Activated naive CD4-positive, alpha-beta T cell treated with anti-CD3 and anti-CD28 coated beads, Interleukin-2, amount 50 U/mL, for 72 hours (primary cell): ENCODE data around the gene WDFY1. TPM values are rescaled to one million over a fixed set of nuclear protein-coding genes. Genes with fewer than 3 reads are reported as not detected.
"Not testable (repeated sequence)": the region's sequence is repeated elsewhere in the genome, so short reads cannot be mapped to it uniquely, and the experiment has no call there.

ENCODE experiments used
- ATAC-seq, 2 donors: fragments of 150-1000 bp; cut with Tn5 transposase; 2 replicates each; pipeline ENCODE4 v1.10.0; 2021; ENCODE audit warnings: mild to moderate bottlenecking in 2 of 2, moderate library complexity in 2 of 2
- DNase-seq, 2 donors: peaks; one replicate each; pipeline ENCODE4 v3.0.0; 2021 to 2022; ENCODE audit warnings: low spot score in 2 of 2
- H3K27ac Mint-ChIP-seq, 2 donors: one replicate each; pipeline ENCODE4 v1.8.0; 2022; ENCODE audit warnings: mild to moderate bottlenecking in 2 of 2, mixed read lengths in 2 of 2
- H3K36me3 Mint-ChIP-seq, 2 donors: one replicate each; pipeline ENCODE4 v1.8.0; 2022; ENCODE audit warnings: mixed read lengths in 2 of 2
- H3K9me3 Mint-ChIP-seq, 2 donors: one replicate each; pipeline ENCODE4 v1.8.0; 2022; ENCODE audit warnings: mixed read lengths in 2 of 2
- total RNA-seq, 2 donors: library from RNA; stranded (reverse); gene quantifications; one replicate each; pipeline ENCODE4 v1.2.3, GENCODE V29; 2022

WDFY1 gene
- total RNA-seq, 2 donors from 2014 or later, result 22.5 to 49.2 TPM

GRCh38 chr2:223943135-223943534 lies 2.0 kb downstream of the WDFY1 start:
- DNase-seq, result no peak
- peaks cover 5 to 13% of the 10 kb centered on the region in 2 donors for H3K9me3 Mint-ChIP-seq
- peak overlapping the region in 1 of 2 donors; percentile 33 for H3K27ac Mint-ChIP-seq
- no peak for ATAC-seq
- H3K36me3 Mint-ChIP-seq, result peaks cover 24 to 43% of the 10 kb centered on the region in 2 donors

- DNase-seq (peak; percentile 75 to 83), ATAC-seq (peak; percentile 85 to 92)
- peaks cover 5 to 13% of the 10 kb centered on the region in 2 donors for H3K9me3 Mint-ChIP-seq
- peak overlapping the region; percentile 92 to 98 for H3K27ac Mint-ChIP-seq
- H3K36me3 Mint-ChIP-seq, result peaks cover 24 to 55% of the 10 kb centered on the region in 2 donors
These were observed 3.4 kb downstream of the WDFY1 start for GRCh38 chr2:223941579-223942277.

- Mint-ChIP-seq H3K27ac (peak overlapping the region in 1 of 2 donors; percentile 78), H3K9me3 (peaks cover 5 to 13% of the 10 kb centered on the region in 2 donors), H3K36me3 (peaks cover 24 to 59% of the 10 kb centered on the region in 2 donors)
- not testable (repeated sequence) for DNase-seq
- peak in 1 of 2 donors; percentile 42 for ATAC-seq
These were observed 5.7 kb downstream of the WDFY1 start for GRCh38 chr2:223939438-223939837.

- peaks cover 17 to 45% of the 10 kb centered on the region in 2 donors for H3K36me3 Mint-ChIP-seq
- ATAC-seq, result no peak
- peaks cover 5 to 13% of the 10 kb centered on the region in 2 donors for H3K9me3 Mint-ChIP-seq
- H3K27ac Mint-ChIP-seq, result no peak overlapping the region
- DNase-seq, result no peak
These were observed 7.6 kb downstream of the WDFY1 start for GRCh38 chr2:223937535-223937934.

GRCh38 chr2:223936862-223937326 lies 8.2 kb downstream of the WDFY1 start:
- no peak for DNase-seq
- ATAC-seq, result peak; percentile 8 to 11
- peaks cover 5 to 13% of the 10 kb centered on the region in 2 donors for H3K9me3 Mint-ChIP-seq
- H3K27ac Mint-ChIP-seq, result no peak overlapping the region
- peaks cover 17 to 45% of the 10 kb centered on the region in 2 donors for H3K36me3 Mint-ChIP-seq

GRCh38 chr2:223935459-223936125 lies 9.5 kb downstream of the WDFY1 start:
- H3K27ac Mint-ChIP-seq, result peak overlapping the region in 1 of 2 donors; percentile 11
- ATAC-seq (no peak), DNase-seq (no peak)
- H3K36me3 Mint-ChIP-seq, result peaks cover 11 to 38% of the 10 kb centered on the region in 2 donors
- peaks cover 0 to 9% of the 10 kb centered on the region in 2 donors for H3K9me3 Mint-ChIP-seq

- ATAC-seq (no peak), DNase-seq (no peak)
- Mint-ChIP-seq H3K9me3 (peaks cover 0 to 9% of the 10 kb centered on the region in 2 donors), H3K27ac (no peak overlapping the region), H3K36me3 (peaks cover 11 to 35% of the 10 kb centered on the region in 2 donors)
These were observed 10.3 kb downstream of the WDFY1 start for GRCh38 chr2:223934870-223935269.

GRCh38 chr2:223932816-223933800 lies 12.0 kb downstream of the WDFY1 start:
- DNase-seq, result no peak
- ATAC-seq, result no peak
- peaks cover 0 to 17% of the 10 kb centered on the region in 2 donors for H3K36me3 Mint-ChIP-seq
- peaks cover 0 to 1% of the 10 kb centered on the region in 2 donors for H3K9me3 Mint-ChIP-seq
- no peak overlapping the region for H3K27ac Mint-ChIP-seq

- peak; percentile 41 to 47 for ATAC-seq
- peak overlapping the region in 1 of 2 donors; percentile 65 for H3K27ac Mint-ChIP-seq
- no peak for DNase-seq
- peaks cover 0 to 12% of the 10 kb centered on the region in 2 donors for H3K36me3 Mint-ChIP-seq
- peaks cover 3 to 7% of the 10 kb centered on the region in 2 donors for H3K9me3 Mint-ChIP-seq
These were observed 14.8 kb downstream of the WDFY1 start for GRCh38 chr2:223930103-223930976.

- Mint-ChIP-seq H3K36me3 (peaks cover 0 to 12% of the 10 kb centered on the region in 2 donors), H3K9me3 (peaks cover 3 to 7% of the 10 kb centered on the region in 2 donors), H3K27ac (peak overlapping the region; percentile 16 to 65)
- DNase-seq (no peak), ATAC-seq (peak; percentile 64 to 79)
These were observed 15.5 kb downstream of the WDFY1 start for GRCh38 chr2:223929571-223930102.

GRCh38 chr2:223928113-223929006 lies 16.8 kb downstream of the WDFY1 start:
- Mint-ChIP-seq H3K27ac (peak overlapping the region in 1 of 2 donors; percentile 44), H3K9me3 (peaks cover 3 to 7% of the 10 kb centered on the region in 2 donors), H3K36me3 (peaks cover 0 to 12% of the 10 kb centered on the region in 2 donors)
- ATAC-seq (no peak), DNase-seq (no peak)

- no peak for DNase-seq
- Mint-ChIP-seq H3K9me3 (peaks cover 3 to 7% of the 10 kb centered on the region in 2 donors), H3K36me3 (peaks cover 0 to 12% of the 10 kb centered on the region in 2 donors), H3K27ac (no peak overlapping the region)
- ATAC-seq, result no peak
These were observed 20.0 kb downstream of the WDFY1 start for GRCh38 chr2:223925106-223925505.

- no peak overlapping the region for H3K27ac Mint-ChIP-seq
- peaks cover 0 to 12% of the 10 kb centered on the region in 2 donors for H3K36me3 Mint-ChIP-seq
- no peak for ATAC-seq
These were observed 21.2 kb downstream of the WDFY1 start for GRCh38 chr2:223923976-223924375.

GRCh38 chr2:223922308-223922707 lies 22.8 kb downstream of the WDFY1 start:
- Mint-ChIP-seq H3K9me3 (peaks cover 0 to under 1% of the 10 kb centered on the region in 2 donors), H3K27ac (no peak overlapping the region), H3K36me3 (peaks cover 0 to 6% of the 10 kb centered on the region in 2 donors)
- no peak for ATAC-seq
- no peak for DNase-seq

More at GRCh38 chr2:223923976-223924375, 21.2 kb downstream of the WDFY1 start:
- DNase-seq, result no peak
- peaks cover 3 to 7% of the 10 kb centered on the region in 2 donors for H3K9me3 Mint-ChIP-seq
